Subcutaneous adipose tissue (tissue), 4 donors: ENCODE data around the gene EHBP1. TPM values are rescaled to one million over a fixed set of nuclear protein-coding genes. Genes with fewer than 3 reads are reported as not detected.

Experiments
- total RNA-seq, 4 donors: library from RNA; depleted of rRNA; stranded (reverse); fragments of >200 nt; gene quantifications; one replicate each; pipeline ENCODE4 v1.1.0, GENCODE V29; 2016
- TF ChIP-seq, protein P1 (sequence below): fragments of 450-650 bp; IDR thresholded peaks from one replicate; pipeline ENCODE4 v1.5.1; 2016; ENCODE audit warnings: low read depth, mild to moderate bottlenecking, control low read depth, antibody characterized with exemption, moderate library complexity

The EHBP1 gene
- total RNA-seq, 4 donors from 2014 or later, result 77.5 to 145 (median 110) TPM

DNA sequence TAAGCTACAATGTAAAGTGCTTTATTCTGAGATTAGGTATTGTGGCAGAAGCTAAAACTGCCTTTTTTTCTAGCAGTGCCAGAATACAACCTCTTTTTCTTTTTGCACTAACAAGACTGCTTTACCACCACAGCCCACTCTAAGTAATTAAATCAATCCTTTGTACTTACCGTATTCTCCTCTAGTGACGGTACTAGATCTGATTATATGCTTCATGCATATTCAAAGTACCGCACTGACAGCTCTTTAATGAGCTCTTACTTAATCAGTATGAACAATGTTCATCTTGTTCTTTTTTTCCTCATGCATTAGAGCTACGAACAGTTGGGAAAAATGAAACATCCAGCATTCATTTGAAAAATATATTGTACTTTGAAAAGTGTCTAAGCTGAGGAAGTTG, 329.0 kb downstream of the EHBP1 start:
- TF ChIP-seq, protein P1, sequence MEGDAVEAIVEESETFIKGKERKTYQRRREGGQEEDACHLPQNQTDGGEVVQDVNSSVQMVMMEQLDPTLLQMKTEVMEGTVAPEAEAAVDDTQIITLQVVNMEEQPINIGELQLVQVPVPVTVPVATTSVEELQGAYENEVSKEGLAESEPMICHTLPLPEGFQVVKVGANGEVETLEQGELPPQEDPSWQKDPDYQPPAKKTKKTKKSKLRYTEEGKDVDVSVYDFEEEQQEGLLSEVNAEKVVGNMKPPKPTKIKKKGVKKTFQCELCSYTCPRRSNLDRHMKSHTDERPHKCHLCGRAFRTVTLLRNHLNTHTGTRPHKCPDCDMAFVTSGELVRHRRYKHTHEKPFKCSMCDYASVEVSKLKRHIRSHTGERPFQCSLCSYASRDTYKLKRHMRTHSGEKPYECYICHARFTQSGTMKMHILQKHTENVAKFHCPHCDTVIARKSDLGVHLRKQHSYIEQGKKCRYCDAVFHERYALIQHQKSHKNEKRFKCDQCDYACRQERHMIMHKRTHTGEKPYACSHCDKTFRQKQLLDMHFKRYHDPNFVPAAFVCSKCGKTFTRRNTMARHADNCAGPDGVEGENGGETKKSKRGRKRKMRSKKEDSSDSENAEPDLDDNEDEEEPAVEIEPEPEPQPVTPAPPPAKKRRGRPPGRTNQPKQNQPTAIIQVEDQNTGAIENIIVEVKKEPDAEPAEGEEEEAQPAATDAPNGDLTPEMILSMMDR, result no peak

DNA sequence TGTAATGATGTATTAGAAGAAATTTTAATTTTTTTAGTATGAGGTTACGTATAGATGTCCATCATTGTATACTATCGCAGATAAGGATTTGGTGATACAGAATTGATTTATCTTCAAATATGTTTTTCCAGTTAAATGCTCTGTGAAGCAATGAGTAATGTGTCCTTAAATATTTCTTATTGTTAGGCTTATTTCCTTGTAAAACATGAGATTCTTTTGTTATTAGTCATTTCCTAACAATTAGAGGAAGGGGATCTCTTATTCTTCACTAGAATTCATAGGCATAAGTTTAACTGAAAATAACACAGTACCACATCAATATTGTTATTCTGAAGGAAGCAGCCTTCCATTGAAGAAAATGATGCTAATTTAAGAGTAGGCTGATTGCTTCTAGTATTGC, 329.7 kb downstream of the EHBP1 start:
- TF ChIP-seq, protein P1, result no peak

GRCh38 chr2:63035660-63036059, 330.1 kb downstream of the EHBP1 start:
- TF ChIP-seq, protein P1, result no peak

GRCh38 chr2:63038034-63038433, 332.5 kb downstream of the EHBP1 start:
- TF ChIP-seq, protein P1, result no peak

DNA sequence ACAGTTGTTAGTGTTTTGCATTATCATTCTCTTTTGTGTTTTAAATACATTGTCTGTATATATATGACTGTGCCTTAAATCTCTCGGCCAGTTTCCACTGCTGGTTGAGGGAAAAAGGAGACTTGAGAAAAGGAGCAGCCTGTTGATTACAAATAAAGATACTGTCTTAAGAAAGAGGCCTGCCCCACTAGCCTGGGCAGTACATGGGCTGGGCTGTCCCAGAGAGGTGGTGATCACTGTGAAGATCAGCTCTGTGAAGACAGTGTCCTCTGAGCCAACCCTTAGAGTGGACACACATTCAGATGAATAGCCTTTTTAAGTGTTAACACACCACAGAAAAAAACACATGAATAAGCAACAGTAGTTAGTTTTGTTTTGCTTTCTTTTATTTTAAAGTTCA, 335.1 kb downstream of the EHBP1 start:
- TF ChIP-seq, protein P1, result no peak

DNA sequence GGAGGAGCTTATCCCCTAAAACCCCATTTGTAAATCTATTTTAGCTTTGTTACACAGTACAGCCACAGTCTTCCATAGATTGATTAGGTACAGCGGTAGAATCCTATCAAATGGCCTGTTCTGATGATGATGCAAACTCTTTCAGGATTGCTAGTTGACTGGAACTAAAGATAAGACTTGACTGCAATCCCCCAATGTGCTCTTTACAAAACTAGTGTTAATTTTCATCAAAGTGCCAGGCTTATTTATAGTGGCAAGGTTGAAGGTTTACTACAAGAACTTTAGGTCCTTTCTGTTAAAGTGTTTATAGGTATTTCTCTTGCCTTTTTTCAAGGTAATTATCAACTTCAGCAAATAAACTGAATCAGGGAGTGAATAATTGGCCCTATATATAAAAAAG, 336.1 kb downstream of the EHBP1 start:
- TF ChIP-seq, protein P1, result no peak

- TF ChIP-seq, protein P1, result no peak
Measured at GRCh38 chr2:63044362-63045327, 339.1 kb downstream of the EHBP1 start.
